HG02610 (cell line): ENCODE data around the gene TRPC4AP.

ENCODE experiments used
- ATAC-seq: cut with Tn5 transposase; IDR thresholded peaks from one replicate; pipeline ENCODE4 v1.9.1; 2021; ENCODE audit warnings: mild to moderate bottlenecking, moderate library complexity; ENCODE audit not compliant: unreplicated experiment

The TRPC4AP gene

GRCh38 chr20:34977365-34978091 lies 115.1 kb downstream of the TRPC4AP start:
- no peak for ATAC-seq

- ATAC-seq, result no peak
Measured at GRCh38 chr20:34976286-34976685, 116.3 kb downstream of the TRPC4AP start.

GRCh38 chr20:34974246-34974645 lies 118.4 kb downstream of the TRPC4AP start:
- no peak for ATAC-seq

- ATAC-seq, result no peak
Measured at GRCh38 chr20:34971561-34972235, 120.9 kb downstream of the TRPC4AP start.

- ATAC-seq, result no peak
Measured at GRCh38 chr20:34970846-34971560, 121.6 kb downstream of the TRPC4AP start.

GRCh38 chr20:34970193-34970840 lies 122.3 kb downstream of the TRPC4AP start:
- ATAC-seq, result no peak

GRCh38 chr20:34968042-34968775 lies 124.4 kb downstream of the TRPC4AP start:
- ATAC-seq, result no peak

- ATAC-seq, result no peak
Measured at GRCh38 chr20:34967421-34967820, 125.2 kb downstream of the TRPC4AP start.

GRCh38 chr20:34965051-34965450 lies 127.6 kb downstream of the TRPC4AP start:
- ATAC-seq, result no peak

GRCh38 chr20:34964486-34964885 lies 128.1 kb downstream of the TRPC4AP start:
- no peak for ATAC-seq

GRCh38 chr20:34956751-34957472 lies 135.7 kb downstream of the TRPC4AP start:
- ATAC-seq, result no peak

GRCh38 chr20:34956041-34956458 lies 136.6 kb downstream of the TRPC4AP start:
- ATAC-seq, result no peak

GRCh38 chr20:34955231-34956040 lies 137.2 kb downstream of the TRPC4AP start, which contains the start of the genes GSS and MYH7B:
GSS (minus strand) TSS chr20:34955806; CDS start chr20:34951852, 3,954 bp downstream.
MYH7B (plus strand) TSS chr20:34955868; CDS start chr20:34978006, 22,138 bp downstream.
- ATAC-seq, result peak; percentile 90

GRCh38 chr20:34954904-34955230 lies 137.7 kb downstream of the TRPC4AP start:
- ATAC-seq, result no peak

GRCh38 chr20:34953960-34954359 lies 138.6 kb downstream of the TRPC4AP start:
- no peak for ATAC-seq

- ATAC-seq, result no peak
Measured at GRCh38 chr20:34952671-34953070, 139.9 kb downstream of the TRPC4AP start.
